BJ (cell line): ENCODE measurements around the gene SOST. TPM values are rescaled to one million over a fixed set of nuclear protein-coding genes. Genes with fewer than 3 reads are reported as not detected.
A peak's percentile ranks its signal among the peaks of the same experiment; 100 is the strongest.

Experiments used
- CTCF ChIA-PET: fragments of 350-600 bp; formaldehyde crosslinking; extraction: SDS; loops from one replicate; lab custom pipeline; 2021; ENCODE audit warnings: antibody characterized with exemption, inconsistent platforms; lab: Yijun Ruan, JAX
- POLR2A ChIA-PET: fragments of 300-600 bp; sonication (Branson Sonifier 250); formaldehyde crosslinking; extraction: SDS; loops from one replicate; lab custom pipeline; 2021; ENCODE audit warnings: antibody characterized with exemption; lab: Charles Lee
- DNase-seq: peaks from one replicate; pipeline ENCODE4 v3.0.0-alpha.2; 2011; ENCODE audit warnings: low read depth
- H3K27me3 ChIP-seq: 2 replicates; pipeline ENCODE4 v1.6.0; 2011; ENCODE audit warnings: low read length; ENCODE audit not compliant: control insufficient read depth, insufficient read depth
- H3K36me3 ChIP-seq: 2 replicates; pipeline ENCODE4 v1.5.1; 2011; ENCODE audit warnings: low read length; ENCODE audit not compliant: control insufficient read depth, insufficient read depth
- H3K4me3 ChIP-seq: 2 replicates; pipeline ENCODE4 v1.5.1; 2011; ENCODE audit warnings: low read depth, mild to moderate bottlenecking, control low read depth, low read length
- CTCF ChIP-seq: IDR thresholded peaks from 2 replicates; pipeline ENCODE4 v1.5.1; 2011; ENCODE audit warnings: low read depth, mild to moderate bottlenecking, control low read depth, inconsistent platforms, low read length, moderate library complexity; ENCODE audit not compliant: insufficient read depth
- polyA plus RNA-seq: library from polyadenylated mRNA; depleted of rRNA; stranded (reverse); fragments of >200 nt; gene quantifications from 2 replicates; pipeline ENCODE4 v1.2.3, GENCODE V29; 2011

The SOST gene
- polyA plus RNA-seq, 1 experiment, result not detected

DNA sequence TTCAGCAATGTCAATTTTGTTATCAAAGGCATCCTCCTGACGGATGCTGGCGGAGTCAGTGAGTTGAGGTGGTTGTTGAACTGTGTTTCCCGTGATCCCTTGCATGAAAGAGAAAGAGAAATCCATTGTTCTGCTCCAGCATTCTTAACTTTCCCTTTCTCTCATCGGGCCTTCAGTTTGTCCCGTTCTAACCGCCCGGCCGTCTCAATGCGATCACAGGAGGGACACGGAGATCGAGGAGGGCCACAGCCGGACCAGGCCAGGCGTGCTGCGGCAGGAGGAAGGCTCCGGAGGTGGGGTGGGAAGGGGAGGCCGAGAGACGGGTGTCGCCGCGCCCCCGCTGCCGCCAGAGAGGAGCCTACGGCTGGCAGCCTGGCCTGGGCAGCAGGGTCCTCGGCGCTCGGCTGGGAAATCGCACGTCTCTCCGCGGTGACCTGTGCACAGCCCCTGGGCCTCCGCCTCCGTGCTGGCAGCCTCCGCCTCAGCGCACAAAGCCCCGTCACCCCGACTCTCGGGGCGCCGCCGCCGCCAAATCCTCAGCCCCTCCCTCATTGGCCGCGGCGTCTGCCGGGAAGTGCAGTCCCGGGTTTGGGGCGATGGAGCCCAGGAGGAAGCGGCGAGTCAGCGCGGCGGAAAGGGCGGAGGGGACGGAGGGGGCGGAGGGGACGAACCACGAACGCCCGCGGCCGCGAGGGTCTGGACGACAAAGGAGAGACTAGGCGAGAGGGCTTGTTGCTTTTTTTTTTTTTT is 38.1 kb downstream of the SOST start:
- H3K27me3 ChIP-seq, result no peaks in the 10 kb centered on the region
- ChIA-PET POLR2A (no interaction called here), CTCF (interaction anchor here (1.4 kb wide), 1 partner anchor 18 kb away, joined by 3 read pairs; no protein-coding TSS in a partner anchor)
- peak overlapping the region; percentile 57 for H3K4me3 ChIP-seq
- DNase-seq, result no peak
- H3K36me3 ChIP-seq, result no peaks in the 10 kb centered on the region
- no peak for TF ChIP-seq CTCF

DNA sequence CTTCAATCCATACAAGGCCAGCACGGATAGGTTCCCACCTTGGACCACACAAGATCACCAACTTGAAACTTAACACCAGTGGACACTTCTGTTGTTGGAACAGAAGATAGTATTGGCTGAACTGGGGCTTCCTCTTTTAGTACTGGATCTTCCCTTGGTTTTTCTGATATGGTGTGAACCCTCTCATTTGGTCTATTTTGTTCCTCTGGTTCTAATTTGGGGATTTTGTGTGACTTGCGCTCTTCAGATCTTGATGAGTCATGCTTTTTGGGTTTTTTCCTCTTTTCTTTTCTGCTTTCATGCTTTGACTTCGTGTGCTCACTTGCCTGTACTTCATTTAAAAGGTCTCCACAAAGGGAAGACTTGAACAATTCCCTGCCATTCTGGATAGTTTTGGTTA is 39.0 kb downstream of the SOST start:
- TF ChIP-seq CTCF, result no peak
- no peak overlapping the region for H3K4me3 ChIP-seq

GRCh38 chr17:43718544-43718943 is 40.0 kb downstream of the SOST start:
- DNase-seq, result no peak
- no peaks in the 10 kb centered on the region for H3K27me3 ChIP-seq
- TF ChIP-seq CTCF, result no peak
- ChIA-PET POLR2A (interaction anchor here (0.6 kb wide), 1 partner anchor 11 kb away, joined by 8 read pairs; no protein-coding TSS in a partner anchor), CTCF (interaction anchor here (0.6 to 1.2 kb wide), 3 partner anchors 20 to 41 kb away, joined by 3 to 4 read pairs (median 3); no protein-coding TSS in a partner anchor)
- H3K4me3 ChIP-seq, result no peak overlapping the region
- no peaks in the 10 kb centered on the region for H3K36me3 ChIP-seq

More for the DNA sequence above, 39.0 kb downstream of the SOST start:
- ChIA-PET CTCF (interaction anchor here (1.4 kb wide), 1 partner anchor 17 kb away, joined by 3 read pairs; no protein-coding TSS in a partner anchor), POLR2A (no interaction called here)
- no peaks in the 10 kb centered on the region for H3K27me3 ChIP-seq
- no peak for DNase-seq
- no peaks in the 10 kb centered on the region for H3K36me3 ChIP-seq

DNA sequence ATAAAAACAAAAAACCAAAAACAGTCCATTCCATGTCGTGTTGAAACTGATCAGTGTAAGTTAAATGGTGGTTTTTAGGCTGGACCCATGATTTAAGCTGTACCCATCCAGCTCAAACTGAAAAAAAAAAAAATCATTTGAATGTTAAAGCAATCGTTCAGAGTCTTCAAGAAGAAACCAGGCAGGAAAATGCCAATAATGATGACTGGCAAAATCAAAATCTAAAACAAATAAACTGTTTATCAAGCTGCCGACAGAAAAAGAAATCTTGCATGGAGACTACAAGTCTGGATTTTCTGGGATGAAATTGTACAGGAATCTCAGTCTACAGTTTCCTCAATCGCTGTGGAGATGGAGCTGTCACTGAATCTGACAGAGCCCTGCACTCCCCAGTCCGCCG is 40.7 kb downstream of the SOST start:
- Histone ChIP-seq H3K36me3 (no peaks in the 10 kb centered on the region), H3K27me3 (no peaks in the 10 kb centered on the region), H3K4me3 (no peak overlapping the region)
- CTCF ChIA-PET, result interaction anchor here (0.6 to 1.2 kb wide), 4 partner anchors 20 to 43 kb away, joined by 3 to 4 read pairs (median 4); no protein-coding TSS in a partner anchor
- POLR2A ChIA-PET, result interaction anchor here (0.6 kb wide), 1 partner anchor 10 kb away, joined by 8 read pairs; no protein-coding TSS in a partner anchor
- TF ChIP-seq CTCF, result no peak
- DNase-seq, result no peak

DNA sequence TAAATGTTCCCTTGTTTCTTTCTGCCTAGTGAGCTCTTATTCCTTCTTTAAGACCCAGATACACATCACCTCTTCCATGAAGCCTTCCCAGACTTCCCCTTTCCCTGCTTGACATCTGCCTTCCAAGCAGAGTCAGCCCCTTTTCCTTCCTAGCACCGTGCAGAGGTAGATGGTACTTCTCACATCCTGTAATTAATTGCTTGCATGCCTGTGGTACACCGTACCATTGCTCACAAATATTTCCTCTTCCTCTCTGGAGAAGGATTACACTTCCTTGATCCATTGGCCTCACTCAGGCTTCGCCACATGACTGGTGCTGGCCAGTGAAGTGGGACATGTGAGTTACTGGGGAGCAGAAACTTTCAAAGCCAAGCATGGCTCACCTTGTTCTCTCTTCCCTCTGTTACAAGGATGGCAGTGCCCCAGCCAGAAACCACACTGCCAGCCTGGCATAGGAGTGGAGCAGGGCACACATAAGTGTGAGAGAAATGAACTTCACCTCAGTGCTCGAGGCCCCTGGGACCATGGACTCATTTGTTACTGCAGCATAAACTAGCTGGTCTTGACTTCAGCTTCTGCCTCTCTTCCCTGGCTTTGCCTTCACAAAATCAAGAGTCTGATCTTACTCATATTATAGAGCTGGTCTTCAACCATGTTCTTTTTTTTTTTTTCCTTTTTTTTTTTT is 44.0 kb downstream of the SOST start:
- TF ChIP-seq CTCF, result no peak
- ChIA-PET POLR2A (interaction anchor here (0.6 kb wide), 1 partner anchor 354 kb away, joined by 16 read pairs; no protein-coding TSS in a partner anchor), CTCF (interaction anchor here (1.3 to 2.4 kb wide), 4 partner anchors 9 to 46 kb away, joined by 3 to 11 read pairs (median 9); no protein-coding TSS in a partner anchor)
- H3K36me3 ChIP-seq, result no peaks in the 10 kb centered on the region
- no peaks in the 10 kb centered on the region for H3K27me3 ChIP-seq
- no peak for DNase-seq
- no peak overlapping the region for H3K4me3 ChIP-seq
